A673 (cell line): Measurements from ENCODE around the gene KCNK17.

Source experiments
- CTCF ChIP-seq: fragments of 300-800, 200-600 bp; sonication (generic); conservative IDR thresholded peaks from 2 replicates; pipeline ENCODE4 v1.5.1; 2017; ENCODE audit warnings: low read depth, mild to moderate bottlenecking, antibody characterized with exemption, low read length, moderate library complexity, mixed read lengths
- EZH2 ChIP-seq: fragments of 200-600 bp; sonication (generic); IDR thresholded peaks from 2 replicates; pipeline ENCODE4 v1.6.1; 2017; ENCODE audit warnings: borderline replicate concordance, low read depth, mild to moderate bottlenecking, mixed read lengths, antibody characterized with exemption, low read length; ENCODE audit not compliant: poor library complexity, severe bottlenecking

- TF ChIP-seq EZH2: no peak
- TF ChIP-seq CTCF: no peak
These were observed 64.9 kb downstream of the KCNK17 start for GRCh38 chr6:39249278-39249677.
